Trophoblast cell (in vitro differentiated cells and primary cell): ENCODE measurements around the gene OR2A1.
"Not testable (repeated sequence)": the region's sequence is repeated elsewhere in the genome, so short reads cannot be mapped to it uniquely, and the experiment has no call there.

Experiments
- DNase-seq, 2 donors: peaks; one replicate each; pipeline ENCODE4 v3.0.0-alpha.2; 2016
- H2AFZ ChIP-seq: 2 replicates; pipeline ENCODE4 v1.6.1; 2013; ENCODE audit warnings: low read length, moderate library complexity, mild to moderate bottlenecking; ENCODE audit not compliant: insufficient read depth, poor library complexity
- H2AK5ac ChIP-seq: 2 replicates; pipeline ENCODE4 v1.6.1; 2013; ENCODE audit warnings: mild to moderate bottlenecking, low read length
- H2BK120ac ChIP-seq: 2 replicates; pipeline ENCODE4 v1.6.1; 2013; ENCODE audit warnings: low read length, mild to moderate bottlenecking, moderate library complexity; ENCODE audit not compliant: insufficient read depth, poor library complexity
- H2BK12ac ChIP-seq: 2 replicates; pipeline ENCODE4 v1.6.1; 2013; ENCODE audit warnings: mild to moderate bottlenecking, low read length, moderate library complexity
- H2BK5ac ChIP-seq: 2 replicates; pipeline ENCODE4 v1.6.1; 2013; ENCODE audit warnings: low read length, low read depth, moderate library complexity, mild to moderate bottlenecking; ENCODE audit not compliant: poor library complexity
- H3K14ac ChIP-seq: 2 replicates; pipeline ENCODE4 v1.6.1; 2013; ENCODE audit warnings: mild to moderate bottlenecking, low read length
- H3K18ac ChIP-seq: 2 replicates; pipeline ENCODE4 v1.6.1; 2013; ENCODE audit warnings: mild to moderate bottlenecking, low read length
- H3K23ac ChIP-seq: 2 replicates; pipeline ENCODE4 v1.6.1; 2013; ENCODE audit warnings: low read length
- H3K27ac ChIP-seq: 2 replicates; pipeline ENCODE4 v1.5.1; 2013; ENCODE audit warnings: low read depth, mild to moderate bottlenecking, inconsistent platforms, low read length, moderate library complexity
- H3K27me3 ChIP-seq: 2 replicates; pipeline ENCODE4 v1.6.1; 2013; ENCODE audit warnings: inconsistent platforms, mild to moderate bottlenecking, low read length, moderate library complexity; ENCODE audit not compliant: insufficient read depth
- H3K36me3 ChIP-seq, 2 experiments: 1 replicate in 1 of 2; 2 replicates in 1 of 2; pipeline ENCODE4 v1.6.1; 2013; ENCODE audit warnings: low read length in 2 of 2, mild to moderate bottlenecking in 2 of 2, moderate library complexity in 1 of 2; ENCODE audit not compliant: insufficient read depth in 2 of 2, control insufficient read depth in 1 of 2
- H3K4ac ChIP-seq: 2 replicates; pipeline ENCODE4 v1.6.1; 2013; ENCODE audit warnings: low read depth, mild to moderate bottlenecking, low read length, moderate library complexity
- H3K4me1 ChIP-seq, 2 experiments: 1 replicate in 1 of 2; 2 replicates in 1 of 2; pipeline ENCODE4 v1.6.1; 2013; ENCODE audit warnings: low read length in 2 of 2, mild to moderate bottlenecking in 2 of 2, moderate library complexity in 1 of 2; ENCODE audit not compliant: insufficient read depth in 2 of 2, control insufficient read depth in 1 of 2
- H3K4me2 ChIP-seq: 2 replicates; pipeline ENCODE4 v1.6.1; 2013; ENCODE audit warnings: inconsistent platforms, mild to moderate bottlenecking, low read length, moderate library complexity
- H3K4me3 ChIP-seq: 2 replicates; pipeline ENCODE4 v1.5.1; 2013; ENCODE audit warnings: mild to moderate bottlenecking, low read depth, low read length, inconsistent platforms
- H3K79me1 ChIP-seq: one replicate; pipeline ENCODE4 v1.6.1; 2013; ENCODE audit warnings: low read length
- H3K79me2 ChIP-seq: 2 replicates; pipeline ENCODE4 v1.6.1; 2013; ENCODE audit warnings: low read length, mild to moderate bottlenecking; ENCODE audit not compliant: control insufficient read depth, insufficient read depth, poor library complexity
- H3K9ac ChIP-seq: 2 replicates; pipeline ENCODE4 v1.6.1; 2013; ENCODE audit warnings: mild to moderate bottlenecking, low read length
- H3K9me3 ChIP-seq: 2 replicates; pipeline ENCODE4 v1.6.1; 2013; ENCODE audit warnings: low read depth, mild to moderate bottlenecking, control low read depth, inconsistent platforms, low read length; ENCODE audit not compliant: insufficient read depth
- H4K12ac ChIP-seq: 2 replicates; pipeline ENCODE4 v1.6.1; 2013; ENCODE audit warnings: low read depth, mild to moderate bottlenecking, low read length, moderate library complexity
- H4K8ac ChIP-seq: 2 replicates; pipeline ENCODE4 v1.6.1; 2013; ENCODE audit warnings: low read depth, mild to moderate bottlenecking, low read length, moderate library complexity
- H4K91ac ChIP-seq: one replicate; pipeline ENCODE4 v1.6.1; 2013; ENCODE audit warnings: low read depth, mild to moderate bottlenecking, low read length, moderate library complexity
- WGBS: extraction: QIAGEN DNeasy Blood & Tissue Kit; methylation state at CpG from one replicate; pipeline ENCODE4 v1.1.7; 2013; ENCODE audit warnings: missing lambda C conversion rate; ENCODE audit not compliant: insufficient read length, insufficient coverage; ENCODE audit errors: extremely low coverage; 5-methylcytosine and 5-hydroxymethylcytosine counted together

OR2A1 gene

GRCh38 chr7:144367250-144367649 is 55.0 kb downstream of the OR2A1 start:
- H2BK120ac ChIP-seq, H3K18ac ChIP-seq, H3K9me3 ChIP-seq, H4K8ac ChIP-seq, H3K4ac ChIP-seq, H4K12ac ChIP-seq, H3K4me2 ChIP-seq, H3K79me2 ChIP-seq, H3K79me1 ChIP-seq, H3K23ac ChIP-seq, H2BK5ac ChIP-seq, H2AFZ ChIP-seq, H4K91ac ChIP-seq, H2BK12ac ChIP-seq, H3K4me3 ChIP-seq, DNase-seq, H3K14ac ChIP-seq, H3K9ac ChIP-seq, H3K4me1 ChIP-seq, H3K36me3 ChIP-seq, H2AK5ac ChIP-seq, H3K27ac ChIP-seq, H3K27me3 ChIP-seq: not testable (repeated sequence)
- no CpG with 5 or more reads among the region's 9 CpGs for WGBS

DNA sequence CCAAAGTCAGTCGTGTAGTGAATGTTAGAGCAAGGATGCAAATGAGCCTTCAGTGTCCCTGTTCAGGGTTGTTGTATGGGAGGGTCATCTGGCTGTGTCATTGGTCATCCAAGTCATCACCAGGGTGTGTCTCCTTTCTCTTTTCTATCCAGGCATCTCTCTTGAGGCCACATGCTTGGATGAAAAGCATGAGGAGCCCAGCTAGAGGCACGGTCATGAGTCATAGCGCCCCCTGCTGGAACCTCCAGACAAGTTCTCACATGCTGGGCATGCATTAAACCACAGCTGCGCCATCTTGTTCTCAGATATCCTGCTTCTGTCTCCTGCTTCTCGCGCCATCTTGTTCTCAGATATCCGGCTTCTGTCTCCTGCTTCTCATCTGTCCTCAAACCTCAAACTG is 57.0 kb downstream of the OR2A1 start:
- H3K9ac ChIP-seq, H2BK120ac ChIP-seq: not testable (repeated sequence)

More for the DNA sequence above, 57.0 kb downstream of the OR2A1 start:
- H2BK5ac ChIP-seq, H2AK5ac ChIP-seq, H4K91ac ChIP-seq, H3K18ac ChIP-seq, H4K8ac ChIP-seq, H3K79me1 ChIP-seq, H3K79me2 ChIP-seq, H3K14ac ChIP-seq, H3K4me1 ChIP-seq, H3K36me3 ChIP-seq, H3K27ac ChIP-seq, H3K23ac ChIP-seq, H3K9me3 ChIP-seq, DNase-seq, H3K4me2 ChIP-seq, H3K27me3 ChIP-seq, H3K4ac ChIP-seq, H4K12ac ChIP-seq, H3K4me3 ChIP-seq, H2AFZ ChIP-seq, H2BK12ac ChIP-seq: not testable (repeated sequence)
- WGBS: no CpG with 5 or more reads among the region's 7 CpGs
